Posterior cingulate gyrus (tissue), 11 donors: ENCODE measurements around the gene SLC35A2.
A peak's percentile ranks its signal among the peaks of the same experiment; 100 is the strongest.
"Not testable (repeated sequence)": the region's sequence is repeated elsewhere in the genome, so short reads cannot be mapped to it uniquely, and the experiment has no call there.

Source experiments
- DNase-seq, 10 donors: peaks; one replicate each; pipeline versions ENCODE4 v3.0.0 to v3.0.0-alpha.2; 2020 to 2021; ENCODE audit warnings: mixed read lengths in 3 of 10
- intact Hi-C: fragments of 100-400 bp; cut with DNase I; formaldehyde crosslinking; loops from one replicate; pipeline ENCODE4 v1.15.1; 2023

The SLC35A2 gene

DNA sequence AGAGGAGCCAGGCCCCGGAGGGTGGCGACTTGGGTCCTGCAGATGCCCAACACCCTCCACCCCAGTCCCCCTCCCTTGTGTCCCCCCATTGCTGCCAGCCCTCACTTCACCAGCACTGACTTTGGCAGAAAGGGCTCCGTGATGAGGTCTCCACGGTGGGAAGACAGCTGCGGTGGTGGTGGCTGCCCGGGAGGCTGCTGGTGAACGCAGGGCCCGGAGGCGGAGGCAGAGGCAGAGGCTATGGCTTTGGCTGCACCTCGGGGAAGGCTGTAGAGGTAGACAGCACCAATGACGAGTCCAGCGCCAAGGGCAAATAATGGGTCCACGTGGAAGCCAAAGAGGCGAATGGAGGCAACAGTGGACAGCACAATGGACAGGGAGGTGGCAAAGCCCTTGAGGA is 6.8 kb downstream of the SLC35A2 start:
- intact Hi-C loops = no loop called here
- DNase-seq = peak in 2 of 10 donors; percentile 62

DNA sequence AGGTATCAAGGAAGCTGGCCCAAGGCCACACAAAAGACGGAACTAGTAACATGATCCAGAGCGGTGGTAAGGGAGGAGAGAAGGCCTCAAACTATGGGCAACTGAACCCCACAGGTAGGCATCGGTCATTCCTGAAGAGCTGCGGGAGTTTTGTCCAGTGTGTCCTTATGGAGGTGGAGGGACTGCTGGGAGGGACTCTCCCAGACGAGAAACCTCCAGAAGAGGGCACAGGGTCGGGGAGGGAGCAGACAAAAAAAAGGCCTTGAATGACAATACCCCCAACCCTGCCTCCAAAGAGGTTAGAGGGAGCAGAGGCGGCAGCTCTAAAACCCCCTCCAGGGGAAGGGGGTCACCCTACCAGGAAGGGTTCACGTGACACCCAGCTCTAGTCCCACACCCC is 7.3 kb downstream of the SLC35A2 start:
- intact Hi-C loops = no loop called here
- peak in 2 of 10 donors; percentile 5 to 29 for DNase-seq

DNA sequence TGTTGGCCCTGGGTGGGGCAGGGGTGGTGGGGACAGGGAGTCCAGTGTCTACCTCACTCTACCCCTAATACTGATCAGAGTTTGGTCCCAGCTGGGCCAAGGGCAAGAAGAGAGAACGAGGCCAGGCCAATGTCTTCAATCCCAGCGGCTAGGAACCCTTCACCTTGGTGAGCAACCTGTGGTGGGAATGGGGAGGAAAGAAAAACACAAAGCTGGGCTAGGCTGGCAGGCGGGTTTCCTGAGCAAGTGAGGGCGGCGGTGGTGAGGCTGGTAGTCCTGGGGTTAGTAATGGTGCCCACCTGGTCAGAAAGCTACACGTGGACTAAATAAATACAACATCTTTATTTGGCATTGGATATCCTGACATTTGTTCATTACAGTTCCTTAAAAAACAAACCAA is 8.2 kb downstream of the SLC35A2 start:
- intact Hi-C loops = no loop called here
- peak in 2 of 10 donors; percentile 33 to 63 for DNase-seq

DNA sequence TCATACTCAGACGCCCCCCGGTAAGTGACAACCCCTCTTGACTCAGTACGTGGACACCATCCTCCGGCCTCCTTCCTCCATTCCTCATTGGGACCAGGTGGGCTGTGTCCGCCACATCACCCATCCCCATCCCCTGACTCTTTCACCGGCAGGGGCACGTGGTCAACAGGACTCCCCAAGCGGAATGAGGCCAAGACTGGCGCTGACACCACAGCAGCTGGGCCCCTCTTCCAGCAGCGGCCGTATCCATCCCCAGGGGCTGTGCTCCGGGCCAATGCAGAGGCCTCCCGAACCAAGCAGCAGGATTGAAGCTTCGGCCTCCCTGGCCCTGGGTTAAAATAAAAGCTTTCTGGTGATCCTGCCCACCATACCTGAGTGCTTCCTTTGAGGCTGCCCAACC is 8.7 kb downstream of the SLC35A2 start:
- DNase-seq = peak in 1 of 10 donors; percentile 35
- intact Hi-C loops = no loop called here

DNA sequence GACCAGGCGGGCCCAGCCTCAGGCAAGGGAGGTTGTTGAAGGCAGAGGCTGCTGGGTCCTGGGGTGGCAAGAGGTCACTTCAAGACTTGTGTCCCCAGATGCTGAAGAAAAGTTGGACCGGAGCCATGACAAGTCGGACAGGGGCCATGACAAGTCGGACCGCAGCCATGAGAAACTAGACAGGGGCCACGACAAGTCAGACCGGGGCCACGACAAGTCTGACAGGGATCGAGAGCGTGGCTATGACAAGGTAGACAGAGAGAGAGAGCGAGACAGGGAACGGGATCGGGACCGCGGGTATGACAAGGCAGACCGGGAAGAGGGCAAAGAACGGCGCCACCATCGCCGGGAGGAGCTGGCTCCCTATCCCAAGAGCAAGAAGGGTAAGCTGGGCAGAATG is 9.3 kb downstream of the SLC35A2 start:
- DNase-seq = peak in 2 of 10 donors; percentile 44 to 48
- intact Hi-C loops = no loop called here

DNA sequence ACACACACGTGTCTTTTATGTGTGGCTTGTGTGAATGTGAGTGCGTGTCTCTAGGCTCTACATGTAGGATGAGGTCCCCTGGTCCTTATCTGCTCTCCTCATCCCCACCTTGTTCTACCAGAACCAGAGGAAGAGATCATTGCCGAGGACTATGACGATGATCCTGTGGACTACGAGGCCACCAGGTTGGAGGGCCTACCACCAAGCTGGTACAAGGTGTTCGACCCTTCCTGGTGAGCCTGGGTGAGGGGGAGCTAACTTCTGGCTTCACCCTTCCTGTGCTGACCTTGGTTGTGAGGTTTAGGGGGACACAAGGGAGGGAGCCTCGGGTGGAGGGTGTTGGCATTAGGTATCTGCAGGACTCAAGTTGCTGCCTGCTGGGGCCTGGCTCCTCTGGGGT is 10.4 kb downstream of the SLC35A2 start:
- intact Hi-C loops = no loop called here

DNA sequence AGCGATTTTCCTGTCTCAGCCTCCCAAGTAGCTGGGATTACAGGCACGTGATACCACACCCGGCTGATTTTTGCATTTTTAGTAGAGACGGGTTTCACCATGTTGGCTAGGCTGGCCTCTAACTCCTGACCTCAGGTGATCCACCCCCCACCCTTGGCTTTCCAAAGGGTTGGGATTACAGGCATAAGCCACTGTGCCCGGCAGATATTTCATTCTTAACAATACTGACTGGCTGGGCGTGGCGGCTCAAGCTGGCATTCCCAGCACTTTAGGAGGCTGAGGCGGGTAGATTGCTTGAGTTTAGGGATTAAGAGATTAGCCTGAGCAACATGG is 12.4 kb downstream of the SLC35A2 start:
- intact Hi-C loops = no loop called here
- peak in 2 of 10 donors; percentile 13 to 49 for DNase-seq

More for the DNA sequence above, 10.4 kb downstream of the SLC35A2 start:
- DNase-seq = peak in 2 of 10 donors; percentile 16 to 21

DNA sequence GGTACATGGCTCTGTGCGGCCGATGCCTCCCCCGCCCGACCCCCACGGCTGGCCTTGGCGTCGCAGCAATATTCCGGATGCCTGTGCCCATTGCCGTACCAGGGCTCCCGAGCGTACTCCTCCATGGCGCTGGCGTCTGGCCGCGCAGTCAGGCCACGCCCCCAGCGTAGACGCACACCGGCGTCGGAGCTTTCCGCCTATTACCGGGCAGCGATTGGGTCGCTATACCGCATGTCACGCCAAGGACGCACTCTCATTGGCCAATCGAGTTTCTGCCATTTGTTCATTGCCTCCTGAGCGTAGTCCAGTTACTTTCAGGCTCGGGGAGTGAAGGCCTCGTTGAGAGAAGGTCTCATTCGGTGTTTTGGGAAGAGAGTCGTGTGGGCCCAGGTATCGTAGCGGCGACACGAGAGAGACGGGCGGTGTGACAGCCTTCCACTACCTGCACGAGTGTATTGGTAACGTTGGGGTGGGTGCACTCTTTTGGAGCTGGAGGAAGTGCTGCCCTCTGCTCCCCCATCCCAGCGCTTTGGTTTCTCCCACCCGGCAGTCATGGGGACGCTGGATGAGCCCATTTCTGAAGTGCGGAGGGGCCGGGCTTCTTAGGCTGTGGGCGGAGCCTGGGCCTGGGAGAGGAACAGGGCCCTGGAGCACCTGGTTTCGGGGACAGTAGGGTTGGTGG is 13.7 kb downstream of the SLC35A2 start, which contains the start of the genes PQBP1 and TIMM17B:
Gene PQBP1 (plus strand): TSS at position 306 of the 682 bp plus-strand sequence. CDS start 580 bp downstream, outside the sequence.
Gene TIMM17B (minus strand): TSS at position 144 of the 682 bp plus-strand sequence. CDS start 19 bp downstream, at position 125.
- intact Hi-C loops = no loop called here
- peak; percentile 84 to 98 (median 88) for DNase-seq

DNA sequence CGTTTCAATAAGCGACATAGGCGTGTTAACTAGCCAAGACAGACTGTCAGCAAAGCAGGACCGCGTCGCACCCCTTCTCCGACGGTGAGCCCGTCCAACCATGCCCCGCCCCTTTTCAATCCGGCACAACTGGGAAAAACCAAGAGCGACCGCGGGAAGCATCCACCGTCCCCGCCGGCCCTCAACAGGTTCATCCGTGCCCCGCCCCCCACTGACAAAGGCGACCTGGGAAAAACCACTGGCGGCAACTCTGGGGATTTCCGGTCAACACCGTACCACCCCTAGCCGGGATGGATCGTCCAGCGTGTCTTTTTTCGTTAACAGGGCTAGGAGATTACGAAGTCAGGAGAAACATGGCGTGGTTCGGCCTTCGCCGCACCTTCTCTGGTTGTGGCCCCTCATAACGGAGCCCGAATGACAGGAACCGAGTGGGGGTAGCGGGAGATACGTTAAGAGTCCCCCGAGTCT is 14.3 kb downstream of the SLC35A2 start:
- DNase-seq = peak; percentile 48 to 94 (median 67)
- intact Hi-C loops = no loop called here

DNA sequence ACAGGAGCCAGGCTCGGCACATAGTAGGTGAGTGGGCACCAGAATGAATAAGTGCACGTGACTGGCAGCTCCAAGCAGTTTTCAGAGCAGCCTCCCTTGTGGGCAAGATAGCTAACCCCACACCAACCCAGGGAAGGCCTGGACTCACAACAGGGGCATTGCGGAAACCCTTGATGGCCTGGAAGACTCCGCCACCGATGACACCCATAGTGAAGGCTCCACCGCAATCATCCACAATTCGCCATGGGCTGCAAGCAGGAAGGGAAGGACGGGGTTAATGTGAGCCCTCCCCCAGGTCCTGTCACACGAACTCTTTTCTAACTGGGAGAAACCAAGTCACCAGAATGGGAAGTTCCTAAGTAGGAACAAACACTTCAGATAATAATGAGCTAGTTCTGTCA is 14.8 kb downstream of the SLC35A2 start:
- DNase-seq = peak in 2 of 10 donors; percentile 44 to 67
- intact Hi-C loops = no loop called here

DNA sequence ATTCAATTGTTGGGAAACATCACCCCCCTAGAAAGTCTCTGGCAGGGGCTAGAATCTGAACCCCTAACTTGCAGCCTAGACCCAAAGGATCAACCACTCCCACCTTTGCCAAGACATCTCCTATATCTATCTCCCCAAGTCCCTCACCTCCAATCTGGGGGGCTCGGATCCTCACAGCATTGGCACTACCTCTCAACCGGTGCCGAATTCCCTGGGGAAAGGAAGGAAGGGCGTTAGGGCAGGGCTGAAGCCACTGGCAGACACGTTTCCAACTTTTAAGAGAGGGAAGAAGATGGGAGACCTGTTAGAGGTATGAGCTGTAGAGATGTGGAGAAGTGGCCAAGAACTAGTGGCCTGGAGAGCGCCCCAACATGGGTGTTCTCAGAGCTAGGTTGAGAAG is 16.6 kb downstream of the SLC35A2 start:
- peak in 2 of 10 donors; percentile 6 to 8 for DNase-seq
- intact Hi-C loops = no loop called here

DNA sequence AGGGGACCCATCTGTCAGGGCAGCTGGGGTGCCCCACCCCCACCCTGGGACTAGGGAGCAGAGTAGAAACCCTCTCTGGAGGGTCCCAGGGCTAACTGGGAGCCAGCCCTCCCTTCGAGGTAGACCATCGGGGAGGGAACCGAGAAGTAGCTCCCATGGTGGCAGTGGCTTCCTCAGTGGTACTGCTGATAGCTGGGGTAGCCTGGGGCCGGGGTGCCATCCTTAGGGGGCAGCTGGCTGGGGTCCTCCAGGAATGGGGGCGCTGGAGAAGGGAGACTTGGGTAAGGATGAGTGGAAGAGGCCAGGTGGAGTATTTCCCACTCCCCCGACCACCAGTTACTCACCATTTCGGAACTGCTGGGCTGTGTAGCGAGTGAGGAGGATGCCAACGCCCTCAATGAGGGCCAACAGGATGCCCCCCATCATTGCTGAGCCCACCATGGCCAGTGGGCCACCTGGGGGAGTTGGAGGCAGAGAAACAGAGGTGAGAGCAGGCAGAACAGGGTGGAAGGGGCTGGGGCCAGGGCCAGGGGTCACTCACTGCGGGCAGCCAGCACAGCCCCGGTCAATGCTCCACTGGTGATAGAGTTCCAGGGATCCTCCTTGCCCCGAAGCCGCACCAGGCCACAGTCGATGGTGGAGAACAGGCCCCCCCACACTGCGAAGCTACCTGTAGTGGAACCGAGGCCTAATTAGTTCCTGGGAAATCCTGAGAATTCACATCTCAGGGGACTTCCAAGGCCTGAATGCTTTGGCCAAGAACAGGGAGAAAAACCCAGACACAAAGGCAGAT is 17.7 kb downstream of the SLC35A2 start:
- peak in 2 of 10 donors; percentile 28 to 64 for DNase-seq
- intact Hi-C loops = no loop called here

DNA sequence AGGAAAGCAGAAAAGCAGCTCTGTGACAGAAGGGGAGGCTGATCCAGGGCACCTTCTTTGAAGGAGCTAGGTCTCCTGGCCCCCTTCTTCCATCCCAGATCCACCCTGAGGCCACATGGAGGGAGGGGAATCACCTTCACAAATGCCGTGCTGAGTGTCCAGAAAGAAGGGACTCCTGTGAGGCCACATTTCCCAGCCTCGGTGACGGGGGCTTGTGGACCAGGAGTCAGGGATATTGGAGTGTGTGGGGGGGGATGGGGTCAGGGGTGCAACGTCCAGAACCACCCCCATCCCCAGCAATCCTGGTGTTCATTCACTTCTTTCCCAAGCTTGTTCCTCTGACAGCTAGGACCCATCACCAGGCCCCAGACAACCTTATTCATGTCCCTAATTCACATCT is 18.6 kb downstream of the SLC35A2 start:
- DNase-seq = no peak
- intact Hi-C loops = no loop called here

DNA sequence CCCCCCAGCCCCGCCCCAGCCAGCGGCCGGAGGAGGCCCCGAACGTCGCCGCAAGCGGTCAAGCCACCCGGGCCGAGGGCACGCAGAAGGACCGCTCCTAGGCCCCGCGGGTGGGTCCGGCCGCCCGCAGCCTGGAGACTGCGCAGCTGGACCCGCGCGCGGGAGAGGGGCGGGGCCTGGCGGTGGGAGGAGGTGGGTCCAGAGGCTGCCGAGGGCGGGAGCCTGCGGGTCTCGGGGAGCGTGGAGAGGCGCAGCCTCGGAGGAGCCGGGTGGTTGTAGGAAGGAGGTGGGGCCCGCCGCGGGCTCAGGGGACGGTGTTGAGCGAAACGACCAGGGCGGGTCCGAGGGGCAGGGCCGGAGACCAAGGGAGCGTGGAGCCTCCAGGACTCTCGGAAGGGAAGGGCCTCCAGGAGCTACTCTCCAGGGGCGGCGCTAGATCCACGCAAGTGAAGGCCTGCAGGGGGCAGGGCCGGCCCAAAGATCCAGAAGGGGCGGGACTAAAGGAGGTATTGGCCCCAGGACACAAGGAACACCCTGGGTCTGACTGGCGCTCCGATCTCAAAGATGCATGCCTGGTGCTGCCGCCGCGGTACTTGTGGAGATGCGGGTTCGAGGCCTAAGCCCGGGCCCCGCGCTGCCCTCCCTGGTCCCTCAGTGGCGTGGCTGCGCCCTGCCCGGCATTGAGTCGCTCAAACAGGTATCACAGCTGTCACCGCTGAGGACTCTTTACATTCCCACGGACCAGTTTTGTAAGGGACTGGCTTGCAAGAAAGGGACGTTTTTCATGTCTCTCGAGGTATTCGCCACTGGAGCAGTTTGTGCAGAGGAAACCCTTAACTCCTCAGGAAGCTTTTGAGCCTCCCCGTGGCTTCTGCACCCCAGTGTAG is 19.8 kb downstream of the SLC35A2 start:
- intact Hi-C loops = no loop called here
- DNase-seq = peak; percentile 57 to 96 (median 76)

DNA sequence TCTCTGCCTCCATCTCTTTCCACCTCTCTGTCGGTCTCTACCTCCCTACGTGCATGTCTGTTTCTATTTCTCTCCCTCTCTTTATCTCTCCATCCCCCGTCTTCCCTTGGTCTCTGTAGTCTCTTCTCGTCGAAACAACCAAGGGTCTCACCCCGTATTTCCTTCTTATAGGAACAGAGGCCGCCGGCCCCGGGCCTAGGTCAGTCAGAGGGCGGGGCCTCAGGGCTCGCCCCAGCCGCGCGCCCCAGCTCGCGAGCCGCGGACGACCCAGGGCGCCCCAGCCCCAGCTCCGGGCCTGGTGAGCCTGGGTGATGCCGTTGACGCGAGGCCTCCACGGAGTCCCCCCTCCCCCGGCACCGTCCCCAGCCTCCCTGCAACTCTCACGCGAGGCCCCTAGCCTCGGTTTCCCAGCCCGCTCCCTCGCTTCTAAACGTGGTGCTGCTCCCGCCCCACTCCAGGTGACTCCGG is 20.5 kb downstream of the SLC35A2 start:
- intact Hi-C loops = no loop called here
- DNase-seq = peak in 1 of 10 donors; percentile 81

DNA sequence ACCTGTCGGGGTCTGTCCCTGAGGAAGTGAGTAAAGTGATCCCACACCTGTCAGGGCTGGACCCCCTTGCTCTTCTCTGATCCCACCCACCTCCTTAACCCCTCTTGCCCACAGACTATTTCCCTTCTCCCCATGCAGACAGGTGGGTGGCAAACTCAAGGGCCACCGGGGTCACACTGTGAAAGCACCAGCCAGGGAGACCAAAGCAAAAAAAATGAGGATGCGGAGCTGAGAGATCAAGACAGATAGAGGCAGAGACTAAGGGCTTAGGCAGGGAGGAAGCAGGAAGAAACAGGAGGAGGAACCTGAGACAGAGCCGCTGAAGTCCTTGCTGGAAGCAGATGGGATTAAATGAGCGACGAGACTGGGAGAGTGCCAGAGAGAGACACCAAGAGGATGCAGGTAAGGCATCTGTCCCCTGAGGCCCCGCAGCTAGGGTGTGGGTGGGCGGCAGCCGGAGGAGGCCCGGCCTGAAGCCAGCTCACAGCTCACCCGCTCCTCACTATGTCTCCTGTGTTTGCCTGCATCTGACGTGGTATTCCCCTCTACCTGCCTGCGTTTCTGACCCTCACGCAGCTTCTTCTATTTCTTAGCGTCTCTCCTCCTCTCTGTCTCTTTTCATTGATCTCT is 21.0 kb downstream of the SLC35A2 start:
- intact Hi-C loops = no loop called here
- peak in 5 of 10 donors; percentile 10 to 87 (median 80) for DNase-seq

DNA sequence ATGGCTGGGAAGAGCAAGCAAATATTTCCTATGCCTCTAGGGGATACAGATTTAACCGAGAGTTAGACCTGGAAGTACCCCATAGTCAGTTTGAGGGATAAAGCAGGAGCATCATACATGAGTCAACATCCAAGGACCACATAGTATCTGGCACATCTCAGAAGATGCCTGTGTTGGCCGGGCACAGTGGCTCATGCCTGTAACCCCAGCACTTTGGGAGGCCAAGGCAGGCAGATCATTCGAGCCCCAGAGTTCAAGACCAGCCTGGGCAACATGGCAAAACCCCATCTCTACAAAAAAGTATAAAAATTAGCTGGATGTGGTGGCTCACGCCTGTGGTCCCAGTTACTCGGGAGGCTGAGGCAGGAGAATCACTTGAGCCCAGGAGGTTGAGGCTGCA is 24.9 kb downstream of the SLC35A2 start:
- intact Hi-C loops = not testable (repeated sequence)
- DNase-seq = peak in 1 of 10 donors; percentile 23

DNA sequence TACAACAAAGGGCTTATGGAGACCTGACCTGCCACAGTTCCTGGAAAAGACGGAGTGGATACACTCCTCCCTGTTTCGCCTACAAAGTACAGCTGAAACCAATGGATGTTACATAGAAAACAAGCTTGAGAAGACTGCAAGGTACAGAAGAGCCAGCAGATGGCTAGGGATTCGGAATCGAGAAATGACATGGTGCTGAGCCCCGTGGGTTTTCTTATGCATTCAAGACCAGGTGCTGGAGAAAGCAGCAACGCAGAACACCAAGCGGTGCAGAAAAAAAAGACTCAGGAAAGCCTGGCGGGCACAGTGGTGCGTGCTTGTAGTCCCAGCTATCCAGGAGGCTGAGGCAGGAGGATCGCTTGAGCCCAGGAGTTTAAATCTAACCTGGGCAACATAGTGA is 27.7 kb downstream of the SLC35A2 start:
- intact Hi-C loops = no loop called here
- peak in 1 of 10 donors; percentile 77 for DNase-seq

DNA sequence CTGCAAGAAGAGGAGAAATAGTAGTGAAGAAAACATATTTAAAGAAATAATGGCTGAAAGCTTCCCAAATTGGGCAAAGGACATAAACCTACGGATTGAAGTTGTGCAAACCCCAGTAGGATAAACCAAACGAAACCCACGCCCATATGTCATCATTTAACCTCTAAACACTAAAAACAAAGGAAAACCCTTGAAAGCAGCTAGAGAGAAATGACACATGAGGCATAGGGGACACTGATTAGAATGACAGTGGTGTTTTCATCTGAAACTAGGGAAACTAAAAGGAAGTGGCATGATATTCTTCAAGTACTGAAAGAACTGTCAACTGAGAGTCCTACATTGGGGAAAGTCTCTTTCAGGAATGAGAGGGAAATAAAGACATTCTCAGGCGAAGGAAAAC is 34.5 kb downstream of the SLC35A2 start:
- intact Hi-C loops = loop anchor here (1.0 kb wide), 1 partner anchor 13 kb away; no protein-coding TSS in a partner anchor
- not testable (repeated sequence) for DNase-seq

DNA sequence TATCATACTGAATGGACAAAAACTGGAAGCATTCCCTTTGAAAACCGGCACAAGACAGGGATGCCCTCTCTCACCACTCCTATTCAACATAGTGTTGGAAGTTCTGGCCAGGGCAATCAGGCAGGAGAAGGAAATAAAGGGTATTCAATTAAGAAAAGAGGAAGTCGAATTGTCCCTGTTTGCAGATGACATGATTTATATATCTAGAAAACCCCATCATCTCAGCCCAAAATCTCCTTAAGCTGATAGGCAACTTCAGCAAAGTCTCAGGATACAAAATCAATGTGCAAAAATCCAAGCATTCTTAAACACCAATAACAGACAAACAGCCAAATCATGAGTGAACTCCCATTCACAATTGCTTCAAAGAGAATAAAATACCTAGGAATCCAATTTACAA is 39.4 kb downstream of the SLC35A2 start:
- DNase-seq, intact Hi-C loops: not testable (repeated sequence)
